HepG2 (cell line): ENCODE data around the gene KANSL1L. TPM values are rescaled to one million over a fixed set of nuclear protein-coding genes. Genes with fewer than 3 reads are reported as not detected.

Experiments used
- ARHGAP35 ChIP-seq: sonication (generic); formaldehyde crosslinking; IDR thresholded peaks from 2 replicates; pipeline ENCODE4 v1.9.0; 2022; ENCODE audit warnings: mild to moderate bottlenecking, inconsistent platforms, moderate library complexity, missing genetic modification reagents, borderline replicate concordance
- KDM2A ChIP-seq: sonication (generic); formaldehyde crosslinking; IDR thresholded peaks from 2 replicates; pipeline ENCODE4 v1.4.0; 2020; ENCODE audit warnings: low read depth, missing genetic modification reagents, borderline replicate concordance
- SMAD3 ChIP-seq: sonication (generic); formaldehyde crosslinking; IDR thresholded peaks from 2 replicates; pipeline ENCODE4 v1.4.0; 2020; ENCODE audit warnings: missing genetic modification reagents
- SRSF1 ChIP-seq: fragments of 200-400 bp; formaldehyde crosslinking; optimal IDR thresholded peaks from 2 replicates; pipeline ENCODE3; 2017; ENCODE audit warnings: mild to moderate bottlenecking, low read depth, low read length, moderate library complexity
- STAG1 ChIP-seq: sonication (generic); formaldehyde crosslinking; IDR thresholded peaks from 2 replicates; pipeline ENCODE4 v1.4.0; 2020; ENCODE audit warnings: missing genetic modification reagents
- TBL1XR1 ChIP-seq: fragments of 150-350 bp; IDR thresholded peaks from 2 replicates; pipeline ENCODE4 v1.6.1; 2014; ENCODE audit warnings: borderline replicate concordance, low read length; ENCODE audit not compliant: partially characterized antibody
- U2AF1 ChIP-seq: fragments of 200-400 bp; formaldehyde crosslinking; optimal IDR thresholded peaks from 2 replicates; pipeline ENCODE3; 2017; ENCODE audit warnings: mild to moderate bottlenecking, low read depth, low read length
- ZNF543 ChIP-seq: sonication (generic); formaldehyde crosslinking; IDR thresholded peaks from 2 replicates; pipeline ENCODE4 v1.4.0; 2020; ENCODE audit warnings: mild to moderate bottlenecking, missing genetic modification reagents
- ZNF556 ChIP-seq: sonication (generic); formaldehyde crosslinking; IDR thresholded peaks from 2 replicates; pipeline ENCODE4 v1.4.0; 2020; ENCODE audit warnings: mild to moderate bottlenecking, missing genetic modification reagents, borderline replicate concordance
- ZNF564 ChIP-seq: sonication (generic); formaldehyde crosslinking; IDR thresholded peaks from 2 replicates; pipeline ENCODE4 v1.8.1; 2023; ENCODE audit warnings: mild to moderate bottlenecking, missing genetic modification reagents
- ZNF703 ChIP-seq: sonication (generic); formaldehyde crosslinking; IDR thresholded peaks from 2 replicates; pipeline ENCODE4 v1.5.1; 2020; ENCODE audit warnings: missing genetic modification reagents, mild to moderate bottlenecking, moderate library complexity, borderline replicate concordance
- ZNF766 ChIP-seq: sonication (generic); formaldehyde crosslinking; IDR thresholded peaks from 2 replicates; pipeline ENCODE4 v1.5.0; 2020; ENCODE audit warnings: missing genetic modification reagents, borderline replicate concordance
- ZNF775 ChIP-seq: sonication (generic); formaldehyde crosslinking; IDR thresholded peaks from 2 replicates; pipeline ENCODE4 v1.4.0; 2020; ENCODE audit warnings: missing genetic modification reagents, mild to moderate bottlenecking, moderate library complexity, borderline replicate concordance
- polyA plus RNA-seq, 8 experiments: library from polyadenylated mRNA; depleted of rRNA in 3 of 8; stranded (reverse) in 7 of 8; unstranded in 1 of 8; fragments of >200 nt; fragmentation: Illumina TruSeq in 4 of 8; extraction: Trizol in 4 of 8; gene quantifications; 2 replicates each; pipeline versions ENCODE4 v1.2.1 to v1.2.3, GENCODE V29; 2011 to 2016; ENCODE audit warnings: low read depth in 4 of 8, missing spikeins in 1 of 8, mixed read lengths in 1 of 8; ENCODE audit not compliant: insufficient read depth in 1 of 8
- total RNA-seq, 5 experiments: library from RNA; depleted of rRNA; stranded (reverse); fragments of >200 nt; fragmentation: Illumina TruSeq; extraction: Trizol; gene quantifications; 2 replicates each; pipeline ENCODE4 v1.2.3, GENCODE V29; 2016; ENCODE audit warnings: low read depth in 1 of 5
- TF ChIP-seq, protein P1 (sequence below): IDR thresholded peaks from 2 replicates; pipeline ENCODE4 v1.6.1; 2016; ENCODE audit warnings: mild to moderate bottlenecking
- TF ChIP-seq, protein P2 (sequence below): sonication (generic); formaldehyde crosslinking; IDR thresholded peaks from 2 replicates; pipeline ENCODE4 v1.5.1; 2020; ENCODE audit warnings: missing genetic modification reagents, mild to moderate bottlenecking, borderline replicate concordance
- TF ChIP-seq, protein P3 (sequence below): sonication (generic); formaldehyde crosslinking; IDR thresholded peaks from 2 replicates; pipeline ENCODE4 v1.8.1; 2023; ENCODE audit warnings: mild to moderate bottlenecking, moderate library complexity, missing genetic modification reagents
- TF ChIP-seq, protein P4 (sequence below): sonication (generic); formaldehyde crosslinking; IDR thresholded peaks from 2 replicates; pipeline ENCODE4 v1.5.0; 2020; ENCODE audit warnings: mild to moderate bottlenecking, low read depth, missing genetic modification reagents, borderline replicate concordance
- TF ChIP-seq, protein P5 (sequence below): sonication (generic); formaldehyde crosslinking; IDR thresholded peaks from 2 replicates; pipeline ENCODE4 v1.8.0; 2022; ENCODE audit warnings: missing genetic modification reagents, mild to moderate bottlenecking, moderate library complexity, borderline replicate concordance

KANSL1L gene
- total and polyA plus RNA-seq, 2 of the 13 experiments (the other 11 are each of a cell fraction or from before 2014, with no cell fraction given): 5.4 to 10.3 TPM

DNA sequence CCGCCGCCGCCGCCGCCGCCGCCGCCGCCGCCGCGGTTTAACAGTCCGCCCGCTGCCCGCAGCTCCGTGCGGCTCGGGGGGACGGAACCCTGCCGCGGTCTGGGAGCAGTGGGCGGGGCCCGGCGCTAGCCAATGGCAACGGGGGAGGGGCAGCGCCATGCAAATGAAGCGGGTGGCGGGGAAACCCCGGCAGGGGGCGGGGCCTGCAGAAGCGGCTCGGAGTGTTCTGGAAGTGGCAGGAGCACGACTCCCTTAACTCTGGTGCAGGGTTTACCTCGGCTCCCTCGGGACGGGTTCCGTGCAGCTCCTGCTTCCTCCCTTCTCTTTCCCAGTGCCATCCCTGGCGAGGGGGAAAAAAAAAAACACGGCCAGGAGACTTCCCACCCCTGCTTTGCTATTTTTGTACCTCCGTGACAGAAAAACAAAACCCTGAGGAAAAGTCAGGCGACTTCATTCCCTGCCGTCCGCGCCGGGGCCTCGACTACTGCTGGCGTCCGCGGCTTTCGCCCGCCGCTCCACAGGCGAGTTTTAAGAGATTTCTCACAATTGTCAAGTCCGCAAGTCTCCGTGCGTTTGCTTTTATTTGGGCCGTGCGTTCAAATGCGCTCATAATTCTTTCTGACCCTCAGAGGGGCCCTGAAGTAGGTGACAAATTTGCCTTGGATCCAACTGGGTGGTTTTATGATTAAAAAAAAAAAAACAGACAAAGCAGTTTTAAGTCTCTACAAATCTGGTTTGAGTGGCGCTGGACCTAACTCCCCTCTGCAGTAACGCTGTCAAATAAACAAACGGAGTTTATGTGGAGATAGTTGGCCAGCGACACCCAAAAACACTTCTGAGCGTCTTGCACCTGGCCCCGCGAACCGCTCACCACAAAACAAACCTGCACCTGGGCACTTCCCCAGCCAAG, at the start of gene KANSL1L (continued):
- TF ChIP-seq, protein P1, sequence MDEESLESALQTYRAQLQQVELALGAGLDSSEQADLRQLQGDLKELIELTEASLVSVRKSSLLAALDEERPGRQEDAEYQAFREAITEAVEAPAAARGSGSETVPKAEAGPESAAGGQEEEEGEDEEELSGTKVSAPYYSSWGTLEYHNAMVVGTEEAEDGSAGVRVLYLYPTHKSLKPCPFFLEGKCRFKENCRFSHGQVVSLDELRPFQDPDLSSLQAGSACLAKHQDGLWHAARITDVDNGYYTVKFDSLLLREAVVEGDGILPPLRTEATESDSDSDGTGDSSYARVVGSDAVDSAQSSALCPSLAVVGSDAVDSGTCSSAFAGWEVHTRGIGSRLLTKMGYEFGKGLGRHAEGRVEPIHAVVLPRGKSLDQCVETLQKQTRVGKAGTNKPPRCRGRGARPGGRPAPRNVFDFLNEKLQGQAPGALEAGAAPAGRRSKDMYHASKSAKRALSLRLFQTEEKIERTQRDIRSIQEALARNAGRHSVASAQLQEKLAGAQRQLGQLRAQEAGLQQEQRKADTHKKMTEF (CRISPR knock-in tag): peak; percentile 62; the same call in 1 of the 2 replicates
- TF ChIP-seq SRSF1 (no peak), ZNF564 (CRISPR knock-in tag) (peak; percentile 30; the same call in 1 of the 2 replicates), TBL1XR1 (no peak), ZNF775 (peak; percentile 60; the same call in 1 of the 2 replicates), SMAD3 (peak; percentile 17; the same call in 1 of the 2 replicates), KDM2A (CRISPR knock-in tag) (peak; percentile 61), ZNF703 (CRISPR knock-in tag) (peak; percentile 69; the same call in 1 of the 2 replicates), ZNF556 (CRISPR knock-in tag) (peak; percentile 50; the same call in 1 of the 2 replicates), ARHGAP35 (CRISPR knock-in tag) (peak; percentile 46; the same call in 1 of the 2 replicates), U2AF1 (no peak), ZNF766 (0 out of 2 replicates have a peak, but pooled peaks have one; percentile 32), ZNF543 (CRISPR knock-in tag) (0 out of 2 replicates have a peak, but pooled peaks have one; percentile 43), STAG1 (CRISPR knock-in tag) (0 out of 2 replicates have a peak, but pooled peaks have one; percentile 14)
- TF ChIP-seq, protein P2, sequence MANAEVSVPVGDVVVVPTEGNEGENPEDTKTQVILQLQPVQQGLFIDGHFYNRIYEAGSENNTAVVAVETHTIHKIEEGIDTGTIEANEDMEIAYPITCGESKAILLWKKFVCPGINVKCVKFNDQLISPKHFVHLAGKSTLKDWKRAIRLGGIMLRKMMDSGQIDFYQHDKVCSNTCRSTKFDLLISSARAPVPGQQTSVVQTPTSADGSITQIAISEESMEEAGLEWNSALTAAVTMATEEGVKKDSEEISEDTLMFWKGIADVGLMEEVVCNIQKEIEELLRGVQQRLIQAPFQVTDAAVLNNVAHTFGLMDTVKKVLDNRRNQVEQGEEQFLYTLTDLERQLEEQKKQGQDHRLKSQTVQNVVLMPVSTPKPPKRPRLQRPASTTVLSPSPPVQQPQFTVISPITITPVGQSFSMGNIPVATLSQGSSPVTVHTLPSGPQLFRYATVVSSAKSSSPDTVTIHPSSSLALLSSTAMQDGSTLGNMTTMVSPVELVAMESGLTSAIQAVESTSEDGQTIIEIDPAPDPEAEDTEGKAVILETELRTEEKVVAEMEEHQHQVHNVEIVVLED: peak; percentile 13; the same call in 1 of the 2 replicates
- TF ChIP-seq, protein P3, sequence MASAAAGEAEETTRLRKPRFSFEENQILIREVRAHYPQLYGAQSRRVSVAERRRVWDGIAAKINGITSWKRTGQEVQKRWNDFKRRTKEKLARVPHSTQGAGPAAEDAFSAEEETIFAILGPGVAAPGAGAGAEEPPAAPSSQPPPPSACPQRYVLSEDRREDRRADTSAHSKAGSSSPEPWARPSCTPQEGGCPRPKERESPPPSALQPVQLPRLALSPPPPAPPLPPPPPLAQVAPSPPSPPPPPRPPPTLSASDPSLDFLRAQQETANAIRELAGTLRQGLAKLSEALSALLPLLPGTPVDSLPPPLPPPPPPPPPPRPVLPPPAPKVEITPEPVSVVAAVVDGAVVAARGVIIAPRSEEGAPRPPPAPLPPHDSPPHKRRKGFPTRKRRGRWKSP (CRISPR knock-in tag): peak; percentile 84; the same call in 1 of the 2 replicates
- TF ChIP-seq, protein P4, sequence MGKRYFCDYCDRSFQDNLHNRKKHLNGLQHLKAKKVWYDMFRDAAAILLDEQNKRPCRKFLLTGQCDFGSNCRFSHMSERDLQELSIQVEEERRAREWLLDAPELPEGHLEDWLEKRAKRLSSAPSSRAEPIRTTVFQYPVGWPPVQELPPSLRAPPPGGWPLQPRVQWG: no peak
- TF ChIP-seq, protein P5, sequence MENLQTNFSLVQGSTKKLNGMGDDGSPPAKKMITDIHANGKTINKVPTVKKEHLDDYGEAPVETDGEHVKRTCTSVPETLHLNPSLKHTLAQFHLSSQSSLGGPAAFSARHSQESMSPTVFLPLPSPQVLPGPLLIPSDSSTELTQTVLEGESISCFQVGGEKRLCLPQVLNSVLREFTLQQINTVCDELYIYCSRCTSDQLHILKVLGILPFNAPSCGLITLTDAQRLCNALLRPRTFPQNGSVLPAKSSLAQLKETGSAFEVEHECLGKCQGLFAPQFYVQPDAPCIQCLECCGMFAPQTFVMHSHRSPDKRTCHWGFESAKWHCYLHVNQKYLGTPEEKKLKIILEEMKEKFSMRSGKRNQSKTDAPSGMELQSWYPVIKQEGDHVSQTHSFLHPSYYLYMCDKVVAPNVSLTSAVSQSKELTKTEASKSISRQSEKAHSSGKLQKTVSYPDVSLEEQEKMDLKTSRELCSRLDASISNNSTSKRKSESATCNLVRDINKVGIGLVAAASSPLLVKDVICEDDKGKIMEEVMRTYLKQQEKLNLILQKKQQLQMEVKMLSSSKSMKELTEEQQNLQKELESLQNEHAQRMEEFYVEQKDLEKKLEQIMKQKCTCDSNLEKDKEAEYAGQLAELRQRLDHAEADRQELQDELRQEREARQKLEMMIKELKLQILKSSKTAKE: peak; percentile 46
